ENCODE data around the gene COL15A1. TPM values are rescaled to one million over a fixed set of nuclear protein-coding genes. Genes with fewer than 3 reads are reported as not detected.

The COL15A1 gene
- total RNA-seq, 2 experiments from 2014 or later, result not detected

GRCh38 chr9:98974554-98974953 is 30.8 kb downstream of the COL15A1 start:
- intact Hi-C loops (cut with DNase I, micrococcal nuclease), result loop anchor here in 1 of 2 experiments (2.0 kb wide), 1 partner anchor 24 kb away; no protein-coding TSS in a partner anchor
- no peaks in the 10 kb centered on the region for H3K36me3 Mint-ChIP-seq (ENCODE audit: low read depth)
- ATAC-seq, result no peak
- H3K27me3 Mint-ChIP-seq, result peaks cover 15% of the 10 kb centered on the region
- H3K27ac Mint-ChIP-seq, result no peak overlapping the region
- ChIA-PET POLR2A (no interaction called here), CTCF (interaction anchor here (0.7 to 7.3 kb wide), 10 partner anchors 9 to 167 kb away, joined by 3 to 62 read pairs (median 4); no protein-coding TSS in a partner anchor)
- no peak for DNase-seq
- peaks cover 5% of the 10 kb centered on the region for H3K4me1 Mint-ChIP-seq
- no peaks in the 10 kb centered on the region for H3K9me3 Mint-ChIP-seq (ENCODE audit: low read depth)
- H3K4me3 Mint-ChIP-seq, result no peak overlapping the region

DNA sequence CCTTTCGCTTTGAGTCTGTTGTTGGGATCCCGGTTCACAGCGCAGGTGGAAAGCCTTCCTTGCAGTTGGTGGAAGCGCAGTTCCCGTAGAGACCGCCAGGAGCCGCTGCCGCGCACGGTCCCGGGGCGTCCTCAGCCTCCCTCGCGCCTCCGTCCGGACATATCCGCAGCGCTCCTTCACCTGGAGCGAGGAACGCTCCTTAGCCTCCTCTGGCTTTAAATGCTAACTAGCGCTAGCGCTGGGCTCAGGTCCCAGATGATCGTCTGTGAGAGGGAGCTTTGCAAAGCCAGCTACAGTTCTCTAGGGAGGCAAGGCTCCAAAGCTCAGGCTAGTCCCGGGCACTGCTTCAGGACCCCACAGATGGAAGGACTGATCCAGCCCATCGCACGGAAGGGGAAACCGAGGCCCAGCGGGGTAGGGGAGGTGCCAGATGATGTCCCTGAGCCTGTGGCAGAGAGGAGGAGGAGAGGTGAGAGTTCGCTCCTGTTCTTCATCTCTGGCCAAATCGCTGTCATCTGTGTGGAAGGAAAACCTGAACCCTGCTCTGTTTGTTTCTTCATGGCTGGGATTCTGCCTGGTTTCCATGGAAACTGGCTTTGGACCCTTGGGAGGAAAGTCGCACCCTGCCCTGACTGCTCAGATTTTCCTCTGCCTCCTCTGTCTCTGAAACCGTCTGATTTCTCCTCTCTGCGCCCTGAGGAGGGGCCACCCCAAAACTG is 31.4 kb downstream of the COL15A1 start:
- Mint-ChIP-seq H3K27ac (no peak overlapping the region), H3K4me3 (no peak overlapping the region), H3K9me3 (ENCODE audit: low read depth) (no peaks in the 10 kb centered on the region), H3K27me3 (peaks cover 15% of the 10 kb centered on the region), H3K4me1 (peaks cover 5% of the 10 kb centered on the region), H3K36me3 (ENCODE audit: low read depth) (no peaks in the 10 kb centered on the region)
- intact Hi-C loops (cut with DNase I, micrococcal nuclease), result loop anchor here (1.0 to 2.0 kb wide), 5 partner anchors 24 to 165 kb away; no protein-coding TSS in a partner anchor
- POLR2A ChIA-PET, result no interaction called here
- CTCF ChIA-PET, result interaction anchor here (0.7 to 7.3 kb wide), 13 partner anchors 10 to 483 kb away, joined by 3 to 62 read pairs (median 4); no protein-coding TSS in a partner anchor
- ATAC-seq (peak; percentile 99), DNase-seq (peak; percentile 89)

GRCh38 chr9:98975838-98976237 is 32.1 kb downstream of the COL15A1 start:
- intact Hi-C loops (cut with DNase I, micrococcal nuclease), result loop anchor here (1.0 to 2.0 kb wide), 5 partner anchors 23 to 164 kb away; no protein-coding TSS in a partner anchor
- ChIA-PET POLR2A (no interaction called here), CTCF (interaction anchor here (0.7 to 7.3 kb wide), 11 partner anchors 10 to 482 kb away, joined by 3 to 62 read pairs (median 4); no protein-coding TSS in a partner anchor)
- no peaks in the 10 kb centered on the region for H3K36me3 Mint-ChIP-seq (ENCODE audit: low read depth)
- H3K9me3 Mint-ChIP-seq (ENCODE audit: low read depth), result no peaks in the 10 kb centered on the region
- no peak overlapping the region for H3K27ac Mint-ChIP-seq
- H3K27me3 Mint-ChIP-seq, result peaks cover 15% of the 10 kb centered on the region
- H3K4me1 Mint-ChIP-seq, result peaks cover 5% of the 10 kb centered on the region
- ATAC-seq, result no peak
- DNase-seq, result no peak
- H3K4me3 Mint-ChIP-seq, result no peak overlapping the region

DNA sequence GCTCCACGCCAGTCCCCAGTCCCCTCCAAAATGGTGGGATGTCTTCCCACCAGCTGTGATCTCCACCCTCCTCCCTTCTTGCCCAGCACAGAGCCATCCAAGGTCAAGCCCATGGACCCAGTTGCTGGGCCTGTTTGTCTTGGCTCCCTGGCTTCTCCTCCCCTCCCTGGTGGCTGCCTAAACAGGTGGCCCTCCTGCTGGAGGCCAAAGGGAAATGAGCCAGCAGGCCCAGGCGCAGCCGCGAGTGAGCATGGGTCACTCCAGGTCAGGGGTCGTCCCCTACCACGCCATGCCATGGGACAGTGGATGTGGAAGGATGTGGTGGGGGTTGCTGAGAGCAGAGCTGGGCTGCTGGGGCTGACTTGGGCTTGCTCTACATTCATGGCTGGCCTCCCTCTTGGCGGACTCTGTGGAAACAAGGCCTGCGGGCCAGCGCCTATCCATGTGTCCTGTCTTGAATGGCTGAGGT is 33.6 kb downstream of the COL15A1 start:
- no peak overlapping the region for H3K4me3 Mint-ChIP-seq
- H3K27me3 Mint-ChIP-seq, result peaks cover 15% of the 10 kb centered on the region
- H3K4me1 Mint-ChIP-seq, result peaks cover 5% of the 10 kb centered on the region
- H3K27ac Mint-ChIP-seq, result no peak overlapping the region
- H3K36me3 Mint-ChIP-seq (ENCODE audit: low read depth), result no peaks in the 10 kb centered on the region
- intact Hi-C loops (cut with DNase I, micrococcal nuclease), result no loop called here
- ChIA-PET CTCF (interaction anchor here (1.3 to 7.3 kb wide), 3 partner anchors 18 to 164 kb away, joined by 5 to 62 read pairs (median 12); no protein-coding TSS in a partner anchor), POLR2A (no interaction called here)
- ATAC-seq (no peak), DNase-seq (no peak)
- no peaks in the 10 kb centered on the region for H3K9me3 Mint-ChIP-seq (ENCODE audit: low read depth)

DNA sequence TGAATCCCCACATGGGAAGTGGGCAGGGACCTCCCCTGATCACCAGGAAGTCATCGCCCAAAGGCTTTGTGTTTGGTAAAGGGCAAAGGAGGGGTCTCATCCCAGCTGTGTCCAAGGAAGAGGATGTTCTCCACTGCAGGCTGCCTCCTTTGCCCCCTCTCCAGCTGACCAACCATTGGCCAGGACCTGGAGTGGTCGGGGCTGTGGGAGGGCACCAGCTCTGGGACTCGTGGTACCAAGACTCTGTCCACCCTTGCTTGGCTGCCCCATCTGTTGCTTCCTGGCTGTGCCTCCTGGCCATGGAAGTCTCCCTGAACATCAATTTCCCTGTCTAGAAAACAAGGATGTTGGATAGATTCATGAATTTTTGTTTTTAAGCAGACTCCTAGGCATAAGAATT is 34.1 kb downstream of the COL15A1 start:
- intact Hi-C loops (cut with DNase I, micrococcal nuclease), result no loop called here
- DNase-seq (no peak), ATAC-seq (no peak)
- no peaks in the 10 kb centered on the region for H3K9me3 Mint-ChIP-seq (ENCODE audit: low read depth)
- peaks cover 15% of the 10 kb centered on the region for H3K27me3 Mint-ChIP-seq
- H3K4me3 Mint-ChIP-seq, result no peak overlapping the region
- H3K27ac Mint-ChIP-seq, result no peak overlapping the region
- POLR2A ChIA-PET, result no interaction called here
- H3K36me3 Mint-ChIP-seq (ENCODE audit: low read depth), result no peaks in the 10 kb centered on the region
- CTCF ChIA-PET, result interaction anchor here (1.2 to 7.3 kb wide), 6 partner anchors 9 to 171 kb away, joined by 3 to 62 read pairs (median 6); no protein-coding TSS in a partner anchor
- H3K4me1 Mint-ChIP-seq, result peaks cover 5% of the 10 kb centered on the region

GRCh38 chr9:98978231-98978681 is 34.5 kb downstream of the COL15A1 start:
- H3K36me3 Mint-ChIP-seq (ENCODE audit: low read depth), result no peaks in the 10 kb centered on the region
- CTCF ChIA-PET, result interaction anchor here (0.9 to 7.3 kb wide), 7 partner anchors 9 to 171 kb away, joined by 3 to 62 read pairs (median 5); no protein-coding TSS in a partner anchor
- intact Hi-C loops (cut with DNase I, micrococcal nuclease), result no loop called here
- H3K27ac Mint-ChIP-seq, result no peak overlapping the region
- no peak overlapping the region for H3K4me3 Mint-ChIP-seq
- peaks cover 15% of the 10 kb centered on the region for H3K27me3 Mint-ChIP-seq
- DNase-seq (no peak), ATAC-seq (no peak)
- POLR2A ChIA-PET, result interaction anchor here (0.6 kb wide), 1 partner anchor 112 kb away, joined by 3 read pairs; no protein-coding TSS in a partner anchor
- H3K9me3 Mint-ChIP-seq (ENCODE audit: low read depth), result no peaks in the 10 kb centered on the region
- H3K4me1 Mint-ChIP-seq, result peaks cover 5% of the 10 kb centered on the region

DNA sequence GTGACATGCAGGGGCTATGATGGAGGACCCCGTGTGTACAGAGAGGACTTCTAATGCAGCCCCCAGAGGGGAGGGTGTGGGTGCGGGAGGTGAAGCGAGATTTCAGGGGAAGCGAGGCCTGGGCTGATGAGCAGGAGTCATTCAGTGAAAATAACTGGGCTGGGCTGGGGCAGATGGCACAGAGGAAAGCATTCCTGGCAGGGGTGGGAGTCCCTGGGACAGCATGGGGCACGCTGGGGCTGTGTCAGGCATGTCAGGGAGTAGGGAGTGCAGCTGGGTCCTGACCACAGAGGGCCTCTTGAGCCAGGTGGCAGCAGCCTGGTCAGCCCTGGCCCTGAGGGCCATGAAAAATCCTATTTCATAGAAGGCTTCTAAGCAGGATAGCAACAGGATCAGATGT is 36.6 kb downstream of the COL15A1 start:
- Mint-ChIP-seq H3K27me3 (peaks cover 15% of the 10 kb centered on the region), H3K4me1 (peaks cover 5% of the 10 kb centered on the region), H3K4me3 (no peak overlapping the region), H3K36me3 (ENCODE audit: low read depth) (no peaks in the 10 kb centered on the region), H3K27ac (no peak overlapping the region), H3K9me3 (ENCODE audit: low read depth) (no peaks in the 10 kb centered on the region)
- no peak for DNase-seq
- intact Hi-C loops (cut with DNase I, micrococcal nuclease), result no loop called here
- CTCF ChIA-PET, result interaction anchor here (1.2 to 1.4 kb wide), 2 partner anchors 17 to 33 kb away, joined by 3 to 6 read pairs; no protein-coding TSS in a partner anchor
- no peak for ATAC-seq
- POLR2A ChIA-PET, result no interaction called here

DNA sequence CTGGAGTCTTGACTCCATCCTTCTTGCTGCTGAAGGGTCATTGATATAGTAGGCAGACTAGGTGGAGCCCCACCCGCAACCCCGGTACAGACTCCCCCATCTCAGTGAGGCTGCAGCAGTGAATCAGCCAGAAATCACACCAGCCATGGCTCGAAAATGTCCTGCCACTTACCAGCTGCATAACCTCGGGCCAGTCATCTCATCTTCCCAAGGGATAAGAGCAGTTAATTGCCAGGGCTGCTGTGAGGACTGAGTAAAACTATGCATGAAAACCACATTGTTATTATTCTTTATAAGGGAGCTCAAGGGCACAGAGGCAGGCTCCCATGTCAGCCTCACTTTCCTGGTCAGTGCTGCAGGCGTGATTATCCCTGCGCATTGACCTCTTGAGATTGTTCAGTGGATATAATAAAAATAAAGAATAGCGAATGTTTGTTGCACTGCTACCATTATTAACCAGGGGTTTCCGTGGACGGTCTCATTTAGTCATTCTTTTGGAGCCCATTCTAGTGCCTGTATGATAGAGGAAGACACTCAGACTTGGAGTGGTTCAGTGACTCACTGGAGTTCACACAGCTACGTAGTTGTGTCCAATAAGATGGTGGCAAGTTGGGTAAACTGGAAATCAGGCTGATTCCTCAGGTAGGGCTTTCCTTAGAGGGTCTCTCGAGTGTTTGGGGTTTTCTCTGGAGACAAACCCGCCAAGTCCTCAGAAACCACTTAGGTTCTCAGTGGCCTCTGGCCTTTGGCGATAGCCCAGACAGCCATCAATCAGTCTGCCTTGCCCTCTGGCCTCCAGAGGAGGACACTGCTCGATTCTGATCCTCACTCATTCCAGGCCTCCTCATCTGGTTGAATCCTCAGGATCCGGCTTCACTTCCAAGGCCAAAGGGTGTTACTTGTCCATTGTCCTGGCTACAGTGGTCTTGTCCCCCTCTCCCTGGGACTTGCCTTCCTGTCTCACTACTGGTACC is 39.9 kb downstream of the COL15A1 start:
- no peaks in the 10 kb centered on the region for H3K36me3 Mint-ChIP-seq (ENCODE audit: low read depth)
- ChIA-PET CTCF (no interaction called here), POLR2A (no interaction called here)
- H3K4me1 Mint-ChIP-seq, result no peaks in the 10 kb centered on the region
- H3K4me3 Mint-ChIP-seq, result no peak overlapping the region
- DNase-seq, result no peak
- intact Hi-C loops (cut with DNase I, micrococcal nuclease), result no loop called here
- no peaks in the 10 kb centered on the region for H3K27me3 Mint-ChIP-seq
- ATAC-seq, result no peak
- H3K9me3 Mint-ChIP-seq (ENCODE audit: low read depth), result no peaks in the 10 kb centered on the region
- H3K27ac Mint-ChIP-seq, result no peak overlapping the region

DNA sequence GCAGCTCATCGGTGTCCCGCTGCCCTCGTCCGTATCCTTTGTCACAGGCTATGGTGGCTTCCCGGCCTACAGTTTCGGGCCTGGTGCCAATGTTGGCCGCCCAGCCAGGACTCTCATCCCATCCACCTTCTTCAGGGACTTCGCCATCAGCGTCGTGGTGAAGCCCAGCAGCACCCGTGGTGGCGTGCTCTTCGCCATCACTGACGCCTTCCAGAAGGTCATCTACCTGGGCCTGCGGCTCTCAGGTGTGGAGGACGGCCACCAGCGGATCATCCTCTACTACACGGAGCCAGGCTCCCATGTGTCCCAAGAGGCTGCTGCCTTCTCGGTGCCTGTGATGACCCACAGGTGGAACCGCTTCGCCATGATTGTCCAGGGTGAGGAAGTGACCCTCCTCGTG is 41.9 kb downstream of the COL15A1 start:
- POLR2A ChIA-PET, result no interaction called here
- intact Hi-C loops (cut with DNase I, micrococcal nuclease), result no loop called here
- DNase-seq, result no peak

DNA sequence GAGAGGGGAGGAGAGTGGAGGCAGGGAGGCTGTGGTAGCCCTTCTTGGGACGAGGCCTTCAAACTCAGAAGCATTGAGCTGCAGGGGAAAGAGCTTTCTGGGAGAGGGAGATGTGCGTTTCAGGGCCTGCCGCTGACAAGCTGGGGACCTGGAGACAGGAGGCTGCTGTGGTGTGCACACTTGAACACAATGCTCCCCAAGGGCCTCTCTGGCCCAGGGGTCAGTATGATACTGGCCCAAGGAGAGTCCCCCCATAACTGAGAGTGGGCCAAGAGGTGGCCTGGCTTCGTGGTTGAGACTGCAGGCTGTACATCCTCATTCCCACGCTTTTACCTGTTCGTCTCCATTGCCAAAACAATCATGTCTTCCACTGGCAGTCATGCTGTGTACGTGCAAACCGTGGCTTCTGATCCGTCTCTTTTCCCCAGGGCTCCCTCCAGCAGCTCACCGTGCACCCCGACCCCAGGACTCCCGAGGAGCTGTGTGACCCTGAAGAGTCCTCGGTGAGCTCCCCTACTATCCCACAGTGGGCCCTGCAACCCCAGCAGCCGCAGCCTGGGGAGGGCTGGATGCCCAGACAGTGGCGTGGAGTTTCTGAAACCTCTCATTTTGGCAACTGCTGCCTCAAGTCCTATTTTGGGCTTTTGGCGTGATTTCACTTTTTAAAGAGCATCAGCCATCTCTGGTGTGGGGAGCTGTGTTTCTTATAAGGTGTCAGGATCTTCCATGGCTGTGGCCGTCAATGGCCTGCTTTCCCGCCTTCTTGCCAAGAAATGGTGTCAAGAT is 43.4 kb downstream of the COL15A1 start:
- H3K36me3 Mint-ChIP-seq (ENCODE audit: low read depth), result no peaks in the 10 kb centered on the region
- ATAC-seq (no peak), DNase-seq (no peak)
- no peak overlapping the region for H3K4me3 Mint-ChIP-seq
- H3K9me3 Mint-ChIP-seq (ENCODE audit: low read depth), result no peaks in the 10 kb centered on the region
- no peaks in the 10 kb centered on the region for H3K4me1 Mint-ChIP-seq
- intact Hi-C loops (cut with DNase I, micrococcal nuclease), result no loop called here
- no peaks in the 10 kb centered on the region for H3K27me3 Mint-ChIP-seq
- POLR2A ChIA-PET, result interaction anchor here (0.7 kb wide), 1 partner anchor 11 kb away, joined by 3 read pairs; no protein-coding TSS in a partner anchor
- CTCF ChIA-PET, result interaction anchor here (0.7 to 2.8 kb wide), 4 partner anchors 9 to 201 kb away, joined by 3 to 16 read pairs (median 3); no protein-coding TSS in a partner anchor
- H3K27ac Mint-ChIP-seq, result no peak overlapping the region

More for the DNA sequence above, 41.9 kb downstream of the COL15A1 start:
- Mint-ChIP-seq H3K27ac (no peak overlapping the region), H3K9me3 (ENCODE audit: low read depth) (no peaks in the 10 kb centered on the region), H3K4me3 (no peak overlapping the region), H3K4me1 (no peaks in the 10 kb centered on the region), H3K36me3 (ENCODE audit: low read depth) (no peaks in the 10 kb centered on the region), H3K27me3 (no peaks in the 10 kb centered on the region)
- ATAC-seq, result no peak
- CTCF ChIA-PET, result no interaction called here

All from activated CD4-positive, alpha-beta T cell treated with anti-CD3 and anti-CD28 coated beads for 36 hours (primary cell).